ENCODE data around the gene CLEC2L. TPM values are rescaled to one million over a fixed set of nuclear protein-coding genes. Genes with fewer than 3 reads are reported as not detected.

CLEC2L gene
- polyA plus RNA-seq (2013, experiment 1 of 2), result not detected
- not detected for polyA plus RNA-seq (2013, experiment 2 of 2)

DNA sequence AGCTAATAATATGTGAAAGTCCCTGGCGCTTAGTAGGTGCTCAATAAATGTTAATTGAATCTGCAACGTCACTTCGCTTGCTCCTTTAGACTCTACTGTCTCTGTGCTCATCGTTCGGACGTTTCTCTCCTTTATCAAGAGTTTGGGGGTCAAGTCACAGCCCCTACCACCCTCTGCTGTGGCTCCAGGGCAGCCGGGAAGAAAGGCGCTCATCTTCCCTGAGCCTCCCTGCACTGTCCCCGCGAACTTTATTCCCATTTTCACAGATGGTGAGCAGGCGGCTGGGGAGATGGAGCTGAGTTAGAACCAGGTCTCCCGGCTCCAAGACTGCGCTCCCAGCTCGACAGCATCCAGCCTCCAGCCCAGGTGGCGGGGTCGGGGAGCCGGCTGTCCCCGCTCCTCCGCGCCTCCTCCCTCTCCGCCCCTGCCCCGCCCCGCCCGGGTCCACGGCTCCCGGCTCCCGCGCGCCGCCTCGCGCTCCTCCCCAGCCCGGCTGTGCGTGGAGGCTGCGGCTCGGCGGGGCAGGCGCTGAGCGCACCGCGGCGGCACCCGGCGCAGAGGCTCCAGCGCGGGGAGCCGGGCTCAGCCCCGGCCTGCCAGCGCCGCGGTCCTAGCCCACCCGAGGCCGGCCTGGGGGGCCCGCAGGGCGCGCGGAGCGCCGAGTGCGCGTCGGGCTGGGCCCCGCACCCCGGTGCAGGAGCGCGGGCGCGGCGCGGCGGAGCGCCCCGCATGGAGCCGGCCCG, at the start of gene CLEC2L:
TSS of gene CLEC2L (plus strand) at position 487 of the 743 bp plus-strand sequence. CDS start at position 730, 243 bp downstream.
- Histone ChIP-seq H2AFZ (ENCODE audit: low read depth, low read length) (no peak within 1 kb of the TSS), H4K8ac (ENCODE audit: low read length) (no peak within 1 kb of the TSS), H2BK120ac (ENCODE audit: low read depth, low read length) (no peak within 1 kb of the TSS), H3K79me1 (replicated peaks; ENCODE audit: low read length, poor library complexity, severe bottlenecking) (no peaks in the 10 kb centered on the region), H2BK5ac (ENCODE audit: low read depth, low read length, poor library complexity, severe bottlenecking) (no peak within 1 kb of the TSS), H3K4me2 (ENCODE audit: low read length, poor library complexity, severe bottlenecking) (peak within 1 kb of the TSS; percentile 73), H3K23ac (ENCODE audit: low read length in 2 of 2) (no peak within 1 kb of the TSS), H3K4ac (ENCODE audit: low read depth in 1 of 2, low read length in 2 of 2) (no peak within 1 kb of the TSS), H3K9ac (ENCODE audit: low read length) (no peak within 1 kb of the TSS), H4K91ac (ENCODE audit: low read length) (no peak within 1 kb of the TSS), H3K4me1 (ENCODE audit: control insufficient read depth, insufficient read depth, low read depth, low read length) (peaks cover 9% of the 10 kb centered on the region), H2BK12ac (ENCODE audit: low read length in 2 of 2) (no peak within 1 kb of the TSS), H2BK15ac (ENCODE audit: low read depth, poor library complexity, severe bottlenecking) (peak within 1 kb of the TSS; percentile 75), H3K36me3 (ENCODE audit: control insufficient read depth in 1 of 2, insufficient read depth in 2 of 2, low read depth in 1 of 2, low read length in 2 of 2) (no peaks in the 10 kb centered on the region), H3K4me3 (ENCODE audit: insufficient read depth in 1 of 2, low read depth in 1 of 2, low read length in 2 of 2) (peak within 1 kb of the TSS; percentile 41 to 55), H3K18ac (ENCODE audit: low read depth in 1 of 2, low read length in 2 of 2) (no peak within 1 kb of the TSS), H3K9me3 (ENCODE audit: control insufficient read depth, low read length) (no peaks in the 10 kb centered on the region), H3K14ac (ENCODE audit: low read length in 2 of 2) (no peak within 1 kb of the TSS), H3K27me3 (ENCODE audit: control insufficient read depth in 1 of 2, insufficient read depth in 1 of 2, low read length in 2 of 2) (peaks cover 41 to 59% of the 10 kb centered on the region in 2 experiments), H2AK5ac (ENCODE audit: low read length, severe bottlenecking) (no peak within 1 kb of the TSS), H3K27ac (ENCODE audit: low read length, poor library complexity, severe bottlenecking) (no peak within 1 kb of the TSS)
- DNase-seq, result peak; percentile 9
- WGBS, result 18% methylated on average over 12 of the region's 75 CpGs

DNA sequence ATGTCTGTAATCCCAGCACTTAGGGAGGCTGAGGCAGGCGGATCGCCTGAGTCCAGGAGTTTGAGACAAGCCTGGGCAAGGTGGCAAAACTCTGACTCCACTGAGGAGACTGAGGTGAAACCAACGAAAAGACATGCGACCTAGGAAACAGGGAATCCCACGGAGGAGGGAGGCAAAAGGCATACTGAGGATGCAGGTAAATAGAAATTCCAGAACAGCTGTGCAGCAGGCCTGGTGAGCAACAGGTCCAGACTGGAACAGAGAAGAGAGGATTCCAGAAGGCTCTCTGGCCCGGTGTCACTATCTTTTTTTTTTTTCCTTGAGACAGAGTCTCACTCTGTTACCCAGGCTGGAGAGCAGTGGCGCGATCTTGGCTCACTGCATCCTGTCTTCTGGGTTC, 47.3 kb upstream of the CLEC2L start:
- Histone ChIP-seq H3K9me3 (ENCODE audit: control insufficient read depth, low read length) (peaks cover 11% of the 10 kb centered on the region), H4K8ac (ENCODE audit: low read length) (no peak overlapping the region), H3K4me1 (ENCODE audit: control insufficient read depth, insufficient read depth, low read depth, low read length) (peaks cover 6% of the 10 kb centered on the region), H3K23ac (ENCODE audit: low read length in 2 of 2) (no peak overlapping the region), H3K9ac (ENCODE audit: low read length) (no peak overlapping the region), H3K18ac (ENCODE audit: low read depth in 1 of 2, low read length in 2 of 2) (no peak overlapping the region), H3K79me1 (replicated peaks; ENCODE audit: low read length, poor library complexity, severe bottlenecking) (no peaks in the 10 kb centered on the region), H3K4ac (ENCODE audit: low read depth in 1 of 2, low read length in 2 of 2) (no peak overlapping the region), H2BK12ac (ENCODE audit: low read length in 2 of 2) (no peak overlapping the region), H3K27me3 (ENCODE audit: control insufficient read depth in 1 of 2, insufficient read depth in 1 of 2, low read length in 2 of 2) (peaks cover 5 to 29% of the 10 kb centered on the region in 2 experiments), H4K91ac (ENCODE audit: low read length) (no peak overlapping the region), H3K4me2 (ENCODE audit: low read length, poor library complexity, severe bottlenecking) (no peak overlapping the region), H3K27ac (ENCODE audit: low read length, poor library complexity, severe bottlenecking) (no peak overlapping the region), H2BK5ac (ENCODE audit: low read depth, low read length, poor library complexity, severe bottlenecking) (no peak overlapping the region), H3K14ac (ENCODE audit: low read length in 2 of 2) (no peak overlapping the region), H2AFZ (ENCODE audit: low read depth, low read length) (no peak overlapping the region), H2BK120ac (ENCODE audit: low read depth, low read length) (no peak overlapping the region), H2BK15ac (ENCODE audit: low read depth, poor library complexity, severe bottlenecking) (no peak overlapping the region), H3K36me3 (ENCODE audit: control insufficient read depth in 1 of 2, insufficient read depth in 2 of 2, low read depth in 1 of 2, low read length in 2 of 2) (no peaks in the 10 kb centered on the region), H2AK5ac (ENCODE audit: low read length, severe bottlenecking) (no peak overlapping the region), H3K4me3 (ENCODE audit: insufficient read depth in 1 of 2, low read depth in 1 of 2, low read length in 2 of 2) (no peak overlapping the region)
- WGBS, result 96% methylated on average over 8 of the region's 8 CpGs
- no peak for DNase-seq

DNA sequence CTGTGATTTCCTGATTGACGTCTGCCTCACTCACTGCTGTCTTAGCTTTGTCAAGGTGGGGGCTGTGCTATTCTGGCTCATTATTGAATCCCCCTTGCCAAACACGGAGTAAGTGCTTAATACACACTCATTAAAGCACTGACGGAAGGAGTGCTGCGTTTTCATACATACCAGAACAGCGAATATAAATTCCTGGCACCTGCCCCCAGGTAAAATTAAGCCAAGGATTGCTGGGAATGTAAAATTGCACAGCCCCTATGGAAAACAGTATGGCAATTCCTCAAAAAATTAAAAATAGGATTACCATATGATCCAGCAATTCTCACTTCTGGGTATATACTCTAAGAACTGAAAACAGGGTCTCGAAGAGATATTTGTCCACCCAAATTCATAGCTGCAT, 46.6 kb upstream of the CLEC2L start:
- Histone ChIP-seq H2BK15ac (ENCODE audit: low read depth, poor library complexity, severe bottlenecking) (no peak overlapping the region), H3K14ac (ENCODE audit: low read length in 2 of 2) (no peak overlapping the region), H2AK5ac (ENCODE audit: low read length, severe bottlenecking) (no peak overlapping the region), H2AFZ (ENCODE audit: low read depth, low read length) (no peak overlapping the region), H3K9me3 (ENCODE audit: control insufficient read depth, low read length) (peaks cover 11% of the 10 kb centered on the region), H3K27me3 (ENCODE audit: control insufficient read depth in 1 of 2, insufficient read depth in 1 of 2, low read length in 2 of 2) (peaks cover 12 to 32% of the 10 kb centered on the region in 2 experiments), H3K4me2 (ENCODE audit: low read length, poor library complexity, severe bottlenecking) (no peak overlapping the region), H4K8ac (ENCODE audit: low read length) (no peak overlapping the region), H3K4me3 (ENCODE audit: insufficient read depth in 1 of 2, low read depth in 1 of 2, low read length in 2 of 2) (no peak overlapping the region), H3K9ac (ENCODE audit: low read length) (no peak overlapping the region), H2BK120ac (ENCODE audit: low read depth, low read length) (no peak overlapping the region), H3K18ac (ENCODE audit: low read depth in 1 of 2, low read length in 2 of 2) (no peak overlapping the region), H2BK5ac (ENCODE audit: low read depth, low read length, poor library complexity, severe bottlenecking) (no peak overlapping the region), H2BK12ac (ENCODE audit: low read length in 2 of 2) (no peak overlapping the region), H3K4me1 (ENCODE audit: control insufficient read depth, insufficient read depth, low read depth, low read length) (peaks cover under 1% of the 10 kb centered on the region), H3K27ac (ENCODE audit: low read length, poor library complexity, severe bottlenecking) (no peak overlapping the region), H3K23ac (ENCODE audit: low read length in 2 of 2) (no peak overlapping the region), H3K4ac (ENCODE audit: low read depth in 1 of 2, low read length in 2 of 2) (no peak overlapping the region), H3K79me1 (replicated peaks; ENCODE audit: low read length, poor library complexity, severe bottlenecking) (no peaks in the 10 kb centered on the region), H3K36me3 (ENCODE audit: control insufficient read depth in 1 of 2, insufficient read depth in 2 of 2, low read depth in 1 of 2, low read length in 2 of 2) (no peaks in the 10 kb centered on the region), H4K91ac (ENCODE audit: low read length) (no peak overlapping the region)
- WGBS, result 91% methylated on average over 6 of the region's 6 CpGs
- DNase-seq, result no peak

DNA sequence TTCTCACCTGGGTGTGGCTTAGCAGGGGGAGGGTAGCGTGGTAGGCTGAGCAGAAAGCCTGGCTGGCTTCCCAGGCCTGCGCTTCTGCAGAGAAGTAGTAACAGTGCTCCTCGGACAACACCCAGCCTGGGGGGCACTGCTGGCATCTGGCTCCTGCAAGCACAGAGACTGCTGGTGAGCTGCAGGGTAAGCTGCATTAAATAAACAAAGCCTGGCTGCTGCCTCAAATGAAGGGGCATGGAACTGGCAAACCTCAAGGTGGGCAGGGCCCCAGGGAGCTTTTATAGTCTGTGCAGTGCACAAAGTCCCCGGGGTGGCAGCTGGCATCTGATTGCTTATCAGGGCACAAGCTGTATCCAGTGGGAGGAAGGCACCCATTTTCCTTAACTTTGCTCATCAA, 43.9 kb upstream of the CLEC2L start:
- Histone ChIP-seq H3K4ac (ENCODE audit: low read depth in 1 of 2, low read length in 2 of 2) (no peak overlapping the region), H3K4me3 (ENCODE audit: insufficient read depth in 1 of 2, low read depth in 1 of 2, low read length in 2 of 2) (no peak overlapping the region), H2BK120ac (ENCODE audit: low read depth, low read length) (no peak overlapping the region), H3K27ac (ENCODE audit: low read length, poor library complexity, severe bottlenecking) (no peak overlapping the region), H3K18ac (ENCODE audit: low read depth in 1 of 2, low read length in 2 of 2) (no peak overlapping the region), H4K91ac (ENCODE audit: low read length) (no peak overlapping the region), H3K23ac (ENCODE audit: low read length in 2 of 2) (no peak overlapping the region), H3K79me1 (replicated peaks; ENCODE audit: low read length, poor library complexity, severe bottlenecking) (no peaks in the 10 kb centered on the region), H3K27me3 (ENCODE audit: control insufficient read depth in 1 of 2, insufficient read depth in 1 of 2, low read length in 2 of 2) (peaks cover 30 to 57% of the 10 kb centered on the region in 2 experiments), H2BK5ac (ENCODE audit: low read depth, low read length, poor library complexity, severe bottlenecking) (no peak overlapping the region), H3K4me2 (ENCODE audit: low read length, poor library complexity, severe bottlenecking) (no peak overlapping the region), H2AK5ac (ENCODE audit: low read length, severe bottlenecking) (no peak overlapping the region), H3K4me1 (ENCODE audit: control insufficient read depth, insufficient read depth, low read depth, low read length) (peaks cover 15% of the 10 kb centered on the region), H3K9me3 (ENCODE audit: control insufficient read depth, low read length) (no peaks in the 10 kb centered on the region), H2AFZ (ENCODE audit: low read depth, low read length) (no peak overlapping the region), H4K8ac (ENCODE audit: low read length) (no peak overlapping the region), H2BK12ac (ENCODE audit: low read length in 2 of 2) (no peak overlapping the region), H3K14ac (ENCODE audit: low read length in 2 of 2) (no peak overlapping the region), H3K36me3 (ENCODE audit: control insufficient read depth in 1 of 2, insufficient read depth in 2 of 2, low read depth in 1 of 2, low read length in 2 of 2) (peaks cover 0 to 5% of the 10 kb centered on the region in 2 experiments), H2BK15ac (ENCODE audit: low read depth, poor library complexity, severe bottlenecking) (no peak overlapping the region), H3K9ac (ENCODE audit: low read length) (no peak overlapping the region)
- WGBS, result 94% methylated on average over 4 of the region's 4 CpGs
- no peak for DNase-seq
